Measurements from ENCODE around the gene APCDD1L. TPM values are rescaled to one million over a fixed set of nuclear protein-coding genes. Genes with fewer than 3 reads are reported as not detected.

Gene APCDD1L
- total RNA-seq, 1 donor: 16.3 TPM

- Histone ChIP-seq H3K79me2 (ENCODE audit: insufficient read depth, low read length) (peaks cover 92% of the 10 kb centered on the region), H3K4me1 (ENCODE audit: insufficient read depth, low read length) (no peaks in the 10 kb centered on the region), H4K20me1 (ENCODE audit: insufficient read depth, low read length) (peaks cover 14% of the 10 kb centered on the region), H3K36me3 (ENCODE audit: insufficient read depth, low read length) (peaks cover 20% of the 10 kb centered on the region), H2AFZ (ENCODE audit: low read length) (no peak overlapping the region), H3K4me2 (ENCODE audit: insufficient read depth, low read length) (no peak overlapping the region), H3K4me3 (ENCODE audit: insufficient read depth, low read length) (no peak overlapping the region), H3K27ac (ENCODE audit: low read depth, low read length) (no peak overlapping the region), H3K9me3 (ENCODE audit: low read depth, low read length) (peaks cover 5% of the 10 kb centered on the region), H3K27me3 (ENCODE audit: insufficient read depth, low read length) (no peaks in the 10 kb centered on the region)
- no peak for TF ChIP-seq CTCF (IDR thresholded peaks at IDR 0.05; ENCODE audit: extremely low read depth, low read depth, low read length)
- no peak for DNase-seq (ENCODE audit: insufficient read length, low spot score, missing footprints)
Observed at GRCh38 chr20:58504566-58504965, 10.6 kb downstream of the APCDD1L start.

- Histone ChIP-seq H3K4me2 (ENCODE audit: insufficient read depth, low read length) (no peak overlapping the region), H4K20me1 (ENCODE audit: insufficient read depth, low read length) (peaks cover 14% of the 10 kb centered on the region), H3K4me1 (ENCODE audit: insufficient read depth, low read length) (no peaks in the 10 kb centered on the region), H3K36me3 (ENCODE audit: insufficient read depth, low read length) (peaks cover 15% of the 10 kb centered on the region), H3K27me3 (ENCODE audit: insufficient read depth, low read length) (no peaks in the 10 kb centered on the region), H3K9me3 (ENCODE audit: low read depth, low read length) (peaks cover 5% of the 10 kb centered on the region), H3K4me3 (ENCODE audit: insufficient read depth, low read length) (no peak overlapping the region), H3K27ac (ENCODE audit: low read depth, low read length) (no peak overlapping the region), H3K79me2 (ENCODE audit: insufficient read depth, low read length) (peaks cover 91% of the 10 kb centered on the region), H2AFZ (ENCODE audit: low read length) (no peak overlapping the region)
- TF ChIP-seq CTCF (IDR thresholded peaks at IDR 0.05; ENCODE audit: extremely low read depth, low read depth, low read length): no peak
- DNase-seq (ENCODE audit: insufficient read length, low spot score, missing footprints): no peak
Observed at GRCh38 chr20:58503668-58504067, 11.5 kb downstream of the APCDD1L start.

GRCh38 chr20:58500256-58500655, 14.9 kb downstream of the APCDD1L start:
- Histone ChIP-seq H3K79me2 (ENCODE audit: insufficient read depth, low read length) (peaks cover 79% of the 10 kb centered on the region), H2AFZ (ENCODE audit: low read length) (no peak overlapping the region), H3K27ac (ENCODE audit: low read depth, low read length) (no peak overlapping the region), H3K4me1 (ENCODE audit: insufficient read depth, low read length) (no peaks in the 10 kb centered on the region), H3K36me3 (ENCODE audit: insufficient read depth, low read length) (peaks cover 7% of the 10 kb centered on the region), H3K4me2 (ENCODE audit: insufficient read depth, low read length) (no peak overlapping the region), H3K4me3 (ENCODE audit: insufficient read depth, low read length) (no peak overlapping the region), H4K20me1 (ENCODE audit: insufficient read depth, low read length) (peaks cover 14% of the 10 kb centered on the region), H3K27me3 (ENCODE audit: insufficient read depth, low read length) (no peaks in the 10 kb centered on the region), H3K9me3 (ENCODE audit: low read depth, low read length) (peaks cover 5% of the 10 kb centered on the region)
- no peak for TF ChIP-seq CTCF (IDR thresholded peaks at IDR 0.05; ENCODE audit: extremely low read depth, low read depth, low read length)
- DNase-seq (ENCODE audit: insufficient read length, low spot score, missing footprints): no peak

GRCh38 chr20:58498470-58499068, 16.6 kb downstream of the APCDD1L start:
- Histone ChIP-seq H3K4me1 (ENCODE audit: insufficient read depth, low read length) (no peaks in the 10 kb centered on the region), H3K36me3 (ENCODE audit: insufficient read depth, low read length) (peaks cover 7% of the 10 kb centered on the region), H3K4me3 (ENCODE audit: insufficient read depth, low read length) (no peak overlapping the region), H2AFZ (ENCODE audit: low read length) (no peak overlapping the region), H4K20me1 (ENCODE audit: insufficient read depth, low read length) (peaks cover 9% of the 10 kb centered on the region), H3K27ac (ENCODE audit: low read depth, low read length) (no peak overlapping the region), H3K27me3 (ENCODE audit: insufficient read depth, low read length) (no peaks in the 10 kb centered on the region), H3K9me3 (ENCODE audit: low read depth, low read length) (no peaks in the 10 kb centered on the region), H3K79me2 (ENCODE audit: insufficient read depth, low read length) (peaks cover 81% of the 10 kb centered on the region), H3K4me2 (ENCODE audit: insufficient read depth, low read length) (no peak overlapping the region)
- no peak for TF ChIP-seq CTCF (IDR thresholded peaks at IDR 0.05; ENCODE audit: extremely low read depth, low read depth, low read length)
- DNase-seq (ENCODE audit: insufficient read length, low spot score, missing footprints): no peak

Data from osteoblast (primary cell).